Motor neuron (in vitro differentiated cells): ENCODE measurements around the gene COPS6. TPM values are rescaled to one million over a fixed set of nuclear protein-coding genes. Genes with fewer than 3 reads are reported as not detected.

Experiments
- ATAC-seq, 8 experiments: fragments of 200-7000 bp; cut with Tn5 transposase; replicated peaks in 6 of 8; 2 replicates each; pipeline ENCODE4 v1.8.0; 2021; ENCODE audit warnings: mild to moderate bottlenecking in 8 of 8, moderate library complexity in 8 of 8
- H3K27ac ChIP-seq, 2 donors: fragments of 250-450 bp; sonication (Bioruptor Pico); 2 replicates each; pipeline ENCODE4 v1.9.0; 2021; ENCODE audit warnings: antibody characterized with exemption in 2 of 2, mild to moderate bottlenecking in 2 of 2, moderate library complexity in 1 of 2
- H3K4me1 ChIP-seq, 2 donors: fragments of 250-450 bp; sonication (Bioruptor Pico); replicated peaks in 1 of 2; 2 replicates each; pipeline ENCODE4 v1.6.1; 2021; ENCODE audit warnings: antibody characterized with exemption in 2 of 2, mild to moderate bottlenecking in 2 of 2, moderate library complexity in 1 of 2
- H3K4me3 ChIP-seq, 5 donors: fragments of 250-450 bp; sonication (Bioruptor Pico); 2 replicates each; pipeline ENCODE4 v1.9.0; 2021; ENCODE audit warnings: antibody characterized with exemption in 5 of 5, mild to moderate bottlenecking in 5 of 5, moderate library complexity in 4 of 5
- WGBS, 10 experiments: fragments of 450-650 bp; shearing (Covaris generic); methylation state at CpG; one replicate each; pipeline ENCODE4 v1.0.0; 2022; 5-methylcytosine and 5-hydroxymethylcytosine counted together
- in situ Hi-C, 9 experiments: fragments of 400-800 bp; cut with MboI; loops; one replicate each; pipeline ENCODE4 v1.15.0; 2021; ENCODE audit warnings: low sequenced_read_pairs in 9 of 9, low pct_unique_long_range_greater_than_20kb in 2 of 9; ENCODE audit not compliant: unreplicated experiment in 9 of 9
- total RNA-seq, 8 experiments: library from RNA; unstranded; fragments of 300-600 nt; gene quantifications; 2 replicates each; pipeline versions ENCODE4 v1.2.3 to v1.2.4, GENCODE V29; 2022

COPS6 gene
- total RNA-seq, 8 experiments from 2014 or later: 36.8 to 128 (median 72.2) TPM

- Histone ChIP-seq H3K4me1 (no peaks in the 10 kb centered on the region), H3K4me3 (no peak overlapping the region), H3K27ac (no peak overlapping the region)
- ATAC-seq: peak in 3 of 8 experiments; percentile 3 to 32 (median 17)
- 22 to 95% (median 89%) methylated on average over 2 to 7 of the region's 8 CpGs; no CpG with 5 or more reads in 1 of the 10 experiments for WGBS, 10 experiments
- in situ Hi-C loops: no loop called here
These were observed 23.1 kb upstream of the COPS6 start for GRCh38 chr7:100065452-100066186.

- in situ Hi-C loops: no loop called here
- H3K4me1 ChIP-seq: no peaks in the 10 kb centered on the region
- 82 to 100% (median 93%) methylated on average over 1 to 5 of the region's 7 CpGs; no CpG with 5 or more reads in 1 of the 10 experiments for WGBS, 10 experiments
- no peak for ATAC-seq
- no peak overlapping the region for H3K4me3 ChIP-seq
- H3K27ac ChIP-seq: no peak overlapping the region
These were observed 21.8 kb upstream of the COPS6 start for GRCh38 chr7:100066953-100067352.

GRCh38 chr7:100069991-100070390, 18.8 kb upstream of the COPS6 start:
- H3K4me3 ChIP-seq: no peak overlapping the region
- WGBS, 10 experiments: 80 to 100% (median 93%) methylated on average over 1 to 5 of the region's 5 CpGs; no CpG with 5 or more reads in 6 of the 10 experiments
- in situ Hi-C loops: no loop called here
- no peak for ATAC-seq
- H3K4me1 ChIP-seq: no peaks in the 10 kb centered on the region
- H3K27ac ChIP-seq: no peak overlapping the region

- H3K4me3 ChIP-seq: no peak overlapping the region
- ATAC-seq: no peak
- no peak overlapping the region for H3K27ac ChIP-seq
- no peaks in the 10 kb centered on the region for H3K4me1 ChIP-seq
- in situ Hi-C loops: no loop called here
- WGBS, 10 experiments: 92 to 100% (median 99%) methylated on average over 1 to 10 of the region's 11 CpGs; no CpG with 5 or more reads in 1 of the 10 experiments
These were observed 17.6 kb upstream of the COPS6 start for GRCh38 chr7:100071018-100071723.

GRCh38 chr7:100072462-100072861, 16.3 kb upstream of the COPS6 start:
- Histone ChIP-seq H3K4me3 (no peak overlapping the region), H3K27ac (no peak overlapping the region), H3K4me1 (no peaks in the 10 kb centered on the region)
- ATAC-seq: no peak
- WGBS, 10 experiments: 91 to 100% (median 95%) methylated on average over 4 to 9 of the region's 10 CpGs
- in situ Hi-C loops: no loop called here

GRCh38 chr7:100074841-100075240, 13.9 kb upstream of the COPS6 start:
- in situ Hi-C loops: no loop called here
- Histone ChIP-seq H3K4me1 (peaks cover 0 to under 1% of the 10 kb centered on the region in 2 donors), H3K4me3 (no peak overlapping the region), H3K27ac (no peak overlapping the region)
- 82 to 100% (median 98%) methylated on average over 1 to 7 of the region's 7 CpGs; no CpG with 5 or more reads in 2 of the 10 experiments for WGBS, 10 experiments
- no peak for ATAC-seq

- in situ Hi-C loops: no loop called here
- Histone ChIP-seq H3K4me1 (peaks cover 5 to 6% of the 10 kb centered on the region in 2 donors), H3K27ac (no peak overlapping the region), H3K4me3 (no peak overlapping the region)
- ATAC-seq: no peak
- 96 to 100% (median 100%) methylated on average over 1 to 6 of the region's 6 CpGs; no CpG with 5 or more reads in 2 of the 10 experiments for WGBS, 10 experiments
These were observed 13.4 kb upstream of the COPS6 start for GRCh38 chr7:100075418-100075817.

GRCh38 chr7:100077205-100077604, 11.6 kb upstream of the COPS6 start:
- ATAC-seq: no peak
- in situ Hi-C loops: no loop called here
- 80 to 100% (median 97%) methylated on average over 1 to 4 of the region's 4 CpGs; no CpG with 5 or more reads in 2 of the 10 experiments for WGBS, 10 experiments
- Histone ChIP-seq H3K4me3 (no peak overlapping the region), H3K27ac (no peak overlapping the region), H3K4me1 (peaks cover 6 to 8% of the 10 kb centered on the region in 2 donors)

- H3K4me1 ChIP-seq: peaks cover 8 to 12% of the 10 kb centered on the region in 2 donors
- ATAC-seq: no peak
- H3K4me3 ChIP-seq: no peak overlapping the region
- H3K27ac ChIP-seq: no peak overlapping the region
- in situ Hi-C loops: no loop called here
- 67 to 100% (median 94%) methylated on average over 1 to 6 of the region's 7 CpGs; no CpG with 5 or more reads in 1 of the 10 experiments for WGBS, 10 experiments
These were observed 9.7 kb upstream of the COPS6 start for GRCh38 chr7:100079024-100079560.

- ATAC-seq: peak in 3 of 8 experiments; percentile 5 to 16 (median 11)
- H3K27ac ChIP-seq: peak overlapping the region; percentile 97 to 98
- WGBS, 10 experiments: 0 to 13% (median 3%) methylated on average over 3 to 24 of the region's 34 CpGs; no CpG with 5 or more reads in 1 of the 10 experiments
- peak overlapping the region; percentile 81 to 95 (median 92) for H3K4me3 ChIP-seq
- in situ Hi-C loops: no loop called here
- H3K4me1 ChIP-seq: peaks cover 8 to 12% of the 10 kb centered on the region in 2 donors
These were observed 7.7 kb upstream of the COPS6 start for GRCh38 chr7:100080907-100081534.

GRCh38 chr7:100081535-100082102, 7.2 kb upstream of the COPS6 start, which contains the start of gene ZNF3:
ZNF3 (minus strand) TSS chr7:100081723; CDS start chr7:100077357, 4,366 bp downstream.
- 0% methylated on average over 4 to 15 of the region's 55 CpGs; no CpG with 5 or more reads in 8 of the 10 experiments for WGBS, 10 experiments
- H3K4me1 ChIP-seq: peaks cover 8 to 12% of the 10 kb centered on the region in 2 donors
- ATAC-seq: peak; percentile 58 to 84 (median 82)
- H3K27ac ChIP-seq: peak within 1 kb of the TSS; percentile 97 to 98
- H3K4me3 ChIP-seq: peak within 1 kb of the TSS; percentile 81 to 95 (median 92)
- in situ Hi-C loops: no loop called here

- peak overlapping the region; percentile 49 to 91 for H3K27ac ChIP-seq
- WGBS, 10 experiments: 36 to 86% (median 61%) methylated on average over 3 to 4 of the region's 4 CpGs; no CpG with 5 or more reads in 2 of the 10 experiments
- in situ Hi-C loops: no loop called here
- peak in 2 of 8 experiments; percentile 5 to 8 for ATAC-seq
- peak overlapping the region in 4 of 5 donors; percentile 81 to 95 (median 90) for H3K4me3 ChIP-seq
- peaks cover 8 to 14% of the 10 kb centered on the region in 2 donors for H3K4me1 ChIP-seq
These were observed 5.8 kb upstream of the COPS6 start for GRCh38 chr7:100082978-100083377.
